Measurements from ENCODE around the gene SH3BP2.

GRCh38 chr4:2807571-2807970 is 14.7 kb downstream of the SH3BP2 start:
- TF ChIP-seq CTCF (conservative IDR thresholded peaks at IDR 0.05; ENCODE audit: low read length) (no peak), EZH2phosphoT487 (IDR thresholded peaks at IDR 0.05; ENCODE audit: borderline replicate concordance) (no peak)
